Smooth muscle cell of the brain vasculature (primary cell): ENCODE data around the gene NLRP6.
"Not testable (repeated sequence)": the region's sequence is repeated elsewhere in the genome, so short reads cannot be mapped to it uniquely, and the experiment has no call there.

Experiments
- DNase-seq: peaks from one replicate; pipeline ENCODE4 v3.0.0-alpha.2; 2012; ENCODE audit warnings: low read depth, low spot score

Gene NLRP6

DNA sequence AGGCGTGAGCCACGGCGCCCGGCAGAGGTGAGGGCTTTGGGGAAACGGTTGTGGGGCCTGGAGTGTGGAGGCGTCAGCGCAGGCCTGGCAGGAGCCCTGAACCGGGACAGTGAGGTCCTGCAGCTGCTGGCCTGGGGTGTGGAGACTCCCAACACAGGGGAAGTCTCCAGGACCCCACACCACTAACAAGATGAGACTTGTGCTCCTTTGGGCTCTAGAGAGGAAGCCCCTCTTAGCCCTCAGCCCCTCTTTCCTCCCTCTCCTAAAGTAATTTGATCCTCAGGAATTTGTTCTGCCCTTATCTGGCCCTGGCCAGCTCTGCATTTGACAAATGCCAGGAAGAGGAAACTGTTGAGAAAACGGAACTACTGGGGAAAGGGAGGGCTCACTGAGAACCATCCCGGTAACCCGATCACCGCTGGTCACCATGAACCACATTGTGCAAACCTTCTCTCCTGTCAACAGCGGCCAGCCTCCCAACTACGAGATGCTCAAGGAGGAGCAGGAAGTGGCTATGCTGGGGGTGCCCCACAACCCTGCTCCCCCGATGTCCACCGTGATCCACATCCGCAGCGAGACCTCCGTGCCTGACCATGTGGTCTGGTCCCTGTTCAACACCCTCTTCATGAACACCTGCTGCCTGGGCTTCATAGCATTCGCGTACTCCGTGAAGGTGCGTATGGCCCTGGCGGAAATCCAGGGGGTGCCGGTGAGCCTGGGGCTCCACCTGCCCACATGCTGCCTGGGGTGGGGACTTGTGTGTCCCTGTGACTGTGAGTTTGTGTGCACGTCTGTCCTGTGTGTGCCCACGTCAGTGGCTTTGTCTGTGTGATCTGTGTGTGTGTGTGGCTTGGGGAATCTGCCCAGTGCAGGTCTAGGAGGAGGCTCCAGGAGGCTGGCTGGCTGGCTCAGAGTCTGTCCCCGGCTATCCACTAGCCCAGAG lies 29.8 kb downstream of the NLRP6 start, which contains the start of gene IFITM2:
Gene IFITM2 (plus strand): TSS at position 51 of the 943 bp plus-strand sequence. CDS start 377 bp downstream, at position 428.
- not testable (repeated sequence) for DNase-seq

DNA sequence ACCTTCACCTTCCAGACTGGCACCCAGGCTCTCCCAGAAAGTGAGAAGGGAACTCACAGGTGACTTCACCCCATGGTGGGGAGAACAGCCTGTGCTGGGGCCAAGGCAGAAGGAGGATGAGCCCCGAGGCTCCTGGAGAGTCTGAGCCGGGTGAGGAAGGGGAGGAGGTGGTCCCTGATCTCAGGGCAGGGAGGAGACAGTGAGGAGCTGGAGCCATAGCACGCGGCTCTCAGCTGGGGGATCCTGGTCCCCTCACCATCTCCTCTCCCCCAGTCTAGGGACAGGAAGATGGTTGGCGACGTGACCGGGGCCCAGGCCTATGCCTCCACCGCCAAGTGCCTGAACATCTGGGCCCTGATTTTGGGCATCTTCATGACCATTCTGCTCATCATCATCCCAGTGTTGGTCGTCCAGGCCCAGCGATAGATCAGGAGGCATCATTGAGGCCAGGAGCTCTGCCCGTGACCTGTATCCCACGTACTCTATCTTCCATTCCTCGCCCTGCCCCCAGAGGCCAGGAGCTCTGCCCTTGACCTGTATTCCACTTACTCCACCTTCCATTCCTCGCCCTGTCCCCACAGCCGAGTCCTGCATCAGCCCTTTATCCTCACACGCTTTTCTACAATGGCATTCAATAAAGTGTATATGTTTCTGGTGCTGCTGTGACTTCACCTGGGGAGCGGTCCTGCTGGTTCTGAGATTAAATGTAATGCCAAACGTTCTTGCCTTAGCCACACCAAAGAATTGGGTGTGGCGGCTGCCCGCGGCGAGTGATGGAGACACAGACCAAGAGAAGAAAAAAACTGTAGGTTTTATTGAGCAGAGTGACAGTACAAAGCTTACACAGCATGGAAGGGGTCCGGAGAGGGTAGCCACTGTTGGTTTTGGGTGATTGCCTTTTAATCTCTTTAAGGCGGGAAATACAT lies 30.8 kb downstream of the NLRP6 start:
- DNase-seq = not testable (repeated sequence)

GRCh38 chr11:309979-310572 lies 31.9 kb downstream of the NLRP6 start:
- DNase-seq = not testable (repeated sequence)

DNA sequence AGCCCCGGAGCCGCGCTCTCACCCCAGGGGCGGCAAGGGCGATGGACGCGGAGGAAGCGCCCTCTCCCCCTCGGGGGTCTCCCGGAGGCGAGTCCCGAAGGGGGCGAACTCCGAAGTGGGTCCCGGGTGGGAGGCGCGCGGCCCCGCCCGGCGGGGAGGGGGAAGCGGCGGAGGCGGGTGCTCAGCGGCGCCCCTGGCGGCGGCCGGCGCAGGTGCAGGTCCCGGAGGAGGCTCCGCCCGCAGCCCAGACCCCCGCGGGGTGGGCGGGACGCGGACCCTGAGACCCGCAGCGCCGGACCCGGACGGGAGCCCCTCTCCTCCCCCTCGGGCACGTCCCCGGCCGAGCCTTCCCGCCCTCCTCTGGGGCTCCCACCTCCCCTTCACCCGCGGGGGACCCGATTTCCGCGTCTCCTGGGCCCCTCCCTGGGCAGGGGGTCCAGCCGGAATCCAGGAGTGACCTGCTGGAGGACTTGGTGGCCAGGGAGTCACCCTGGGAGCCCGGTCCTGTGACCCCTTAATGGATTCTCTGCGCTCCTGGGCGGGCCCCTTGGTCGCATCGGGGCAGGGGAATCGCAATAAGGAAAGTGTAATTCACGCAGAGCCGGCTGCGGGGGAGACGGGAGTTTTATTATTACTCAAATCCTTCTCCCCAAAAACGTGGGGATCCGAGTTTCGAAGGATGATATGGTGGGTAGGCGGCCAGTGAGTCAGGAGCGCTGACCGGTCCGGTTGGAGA lies 33.0 kb downstream of the NLRP6 start:
- not testable (repeated sequence) for DNase-seq

DNA sequence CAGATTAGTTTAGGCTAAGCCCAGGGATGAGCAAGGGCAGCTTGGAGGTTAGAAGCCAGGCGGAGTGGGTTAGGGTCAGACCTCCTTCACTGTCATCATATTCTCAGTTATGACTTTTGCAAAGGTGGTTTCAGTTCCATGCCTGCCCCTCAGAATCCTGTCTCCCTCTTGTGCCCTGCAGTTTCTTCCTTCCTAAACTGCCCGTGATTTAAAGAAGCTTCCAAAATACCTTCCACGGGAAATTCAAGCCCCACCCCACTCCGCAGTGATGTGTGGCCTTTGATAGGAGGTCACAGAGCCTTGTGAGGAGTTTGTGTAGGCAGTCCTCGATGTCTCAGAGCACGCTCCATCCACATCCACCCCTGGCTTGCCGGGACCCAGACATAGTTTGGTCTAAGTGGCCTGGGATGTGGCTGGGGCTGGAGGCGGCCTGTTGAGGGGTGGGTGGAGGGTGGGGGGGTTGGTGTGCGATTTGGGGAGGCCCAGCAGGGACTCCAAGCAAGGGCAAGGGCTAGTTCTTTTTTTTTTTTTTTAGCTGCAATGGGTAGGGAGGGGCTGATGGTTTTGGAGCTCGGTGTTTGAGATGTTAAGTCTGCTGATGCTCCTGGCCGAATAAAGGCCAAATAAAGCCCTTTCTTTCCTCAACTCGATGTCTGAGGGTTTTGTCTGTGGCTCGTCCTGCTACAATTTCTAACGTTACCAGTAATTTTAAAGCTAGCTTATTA lies 34.0 kb downstream of the NLRP6 start:
- DNase-seq = no peak

- DNase-seq = no peak
Observed at GRCh38 chr11:313304-313786, 35.1 kb downstream of the NLRP6 start.

GRCh38 chr11:313787-314553 lies 35.8 kb downstream of the NLRP6 start, which contains the start of gene IFITM1:
Gene IFITM1, plus strand, starts transcription at chr11:314040. Its CDS starts 131 bp downstream, at chr11:314171.
- DNase-seq = peak; percentile 65

DNA sequence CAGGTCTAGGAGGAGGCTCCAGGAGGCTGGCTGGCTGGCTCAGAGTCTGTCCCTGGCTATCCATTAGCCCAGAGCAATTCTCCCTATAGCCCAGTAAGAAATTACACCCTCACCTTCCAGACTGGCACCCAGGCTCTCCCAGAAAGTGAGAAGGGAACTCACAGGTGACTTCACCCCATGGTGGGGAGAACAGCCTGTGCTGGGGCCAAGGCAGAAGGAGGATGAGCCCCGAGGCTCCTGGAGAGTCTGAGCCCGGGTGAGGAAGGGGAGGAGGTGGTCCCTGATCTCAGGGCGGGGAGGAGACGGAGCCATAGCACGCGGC lies 36.3 kb downstream of the NLRP6 start:
- not testable (repeated sequence) for DNase-seq

DNA sequence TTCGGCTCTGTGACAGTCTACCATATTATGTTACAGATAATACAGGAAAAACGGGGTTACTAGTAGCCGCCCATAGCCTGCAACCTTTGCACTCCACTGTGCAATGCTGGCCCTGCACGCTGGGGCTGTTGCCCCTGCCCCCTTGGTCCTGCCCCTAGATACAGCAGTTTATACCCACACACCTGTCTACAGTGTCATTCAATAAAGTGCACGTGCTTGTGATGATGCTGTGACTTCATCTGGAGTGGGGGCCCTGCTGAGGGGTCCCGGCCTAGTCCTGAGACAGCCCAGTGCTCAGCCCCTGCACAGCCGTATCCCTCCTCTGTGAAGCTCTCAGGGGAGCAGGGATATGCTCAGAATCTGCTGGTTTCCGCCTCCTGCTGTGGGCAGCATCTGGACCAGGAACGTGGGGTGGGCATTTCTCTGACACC lies 36.9 kb downstream of the NLRP6 start:
- no peak for DNase-seq

DNA sequence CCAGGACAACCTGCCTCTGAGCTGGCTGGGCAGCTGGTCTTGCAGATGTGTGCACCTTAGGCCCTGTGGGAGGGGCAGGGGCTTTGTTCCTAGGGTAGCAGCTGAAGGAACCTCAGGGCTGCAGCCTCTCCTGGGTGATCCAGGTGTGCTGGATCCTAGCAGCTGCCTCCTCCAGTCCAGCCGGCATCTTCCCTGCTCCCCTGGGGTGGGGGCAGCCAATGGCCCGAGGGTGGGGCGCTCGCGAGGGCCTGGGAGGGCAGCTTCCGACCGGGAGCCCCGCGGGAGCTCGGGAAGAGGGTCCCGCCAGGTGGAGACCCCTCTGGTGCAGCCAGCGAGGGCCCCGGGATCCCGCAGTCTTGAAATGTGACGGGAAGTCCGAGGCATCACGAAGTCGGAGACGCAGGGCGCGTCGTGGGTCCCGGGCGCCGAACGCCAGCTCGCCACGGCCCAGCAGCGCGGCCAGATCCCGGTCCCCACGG lies 37.3 kb downstream of the NLRP6 start:
- DNase-seq = no peak

GRCh38 chr11:316031-316701 lies 38.0 kb downstream of the NLRP6 start:
- DNase-seq = no peak

GRCh38 chr11:316891-317301 lies 38.7 kb downstream of the NLRP6 start:
- DNase-seq = no peak

GRCh38 chr11:317668-318404 lies 39.6 kb downstream of the NLRP6 start:
- DNase-seq = not testable (repeated sequence)

- DNase-seq = not testable (repeated sequence)
Observed at GRCh38 chr11:318405-319120, 40.4 kb downstream of the NLRP6 start.

DNA sequence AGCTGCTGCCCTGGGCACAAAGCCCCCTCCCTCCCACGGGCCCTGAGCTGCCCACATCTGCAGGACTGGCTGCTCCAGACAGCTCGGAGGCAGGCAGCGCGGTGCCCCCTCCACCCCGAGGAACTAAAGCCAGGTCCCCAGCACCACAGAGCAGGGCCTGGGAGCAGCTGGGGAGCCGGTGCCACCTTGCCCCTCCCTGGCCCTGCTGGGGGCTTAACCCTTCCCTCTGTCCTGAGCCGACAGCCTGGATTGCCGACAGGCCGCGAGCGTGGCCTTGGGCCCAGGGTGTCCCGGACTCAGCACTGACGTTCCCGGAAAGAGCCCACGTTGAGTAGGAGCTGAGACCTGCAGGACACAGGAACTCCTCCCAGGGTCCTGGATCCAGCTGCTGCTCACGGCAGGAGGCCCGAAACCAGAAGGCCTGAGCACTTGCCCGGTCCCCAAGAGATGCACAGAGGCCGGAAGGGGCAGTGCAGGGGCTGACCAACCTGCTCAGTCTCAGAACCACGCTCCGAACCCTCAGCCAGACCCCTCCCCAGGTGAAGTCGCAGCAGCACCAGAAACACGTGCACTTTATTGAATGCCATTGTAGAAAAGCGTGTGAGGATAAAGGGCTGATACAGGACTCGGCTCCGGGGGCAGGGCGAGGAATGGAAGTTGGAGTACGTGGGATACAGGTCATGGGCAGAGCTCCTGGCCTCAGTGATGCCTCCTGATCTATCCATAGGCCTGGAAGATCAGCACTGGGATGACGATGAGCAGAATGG lies 41.1 kb downstream of the NLRP6 start:
- not testable (repeated sequence) for DNase-seq

GRCh38 chr11:319888-320273 lies 41.7 kb downstream of the NLRP6 start:
- DNase-seq = not testable (repeated sequence)
